MM.1S (cell line): ENCODE data around the gene SORCS2.

Experiments used
- DNase-seq: peaks from one replicate; pipeline ENCODE4 v3.0.0-alpha.2; 2015
- H2AFZ ChIP-seq: fragments of 300-600 bp; sonication (generic); 2 replicates; pipeline ENCODE4 v1.6.0; 2016; ENCODE audit warnings: antibody characterized with exemption, low read length
- H3F3A ChIP-seq: fragments of 300-600 bp; sonication (generic); 2 replicates; pipeline ENCODE4 v1.6.1; 2016; ENCODE audit warnings: mild to moderate bottlenecking, antibody characterized with exemption, low read length, moderate library complexity, mixed read lengths; ENCODE audit not compliant: insufficient read depth
- H3K27ac ChIP-seq: fragments of 300-600 bp; sonication (generic); 2 replicates; pipeline ENCODE4 v1.5.1; 2016; ENCODE audit warnings: mild to moderate bottlenecking, low read length
- H3K27me3 ChIP-seq: fragments of 300-600 bp; sonication (generic); replicated peaks from 2 replicates; pipeline ENCODE4 v1.6.0; 2016; ENCODE audit warnings: low read length; ENCODE audit not compliant: insufficient read depth
- H3K36me3 ChIP-seq: fragments of 300-600 bp; sonication (generic); replicated peaks from 2 replicates; pipeline ENCODE4 v1.6.1; 2016; ENCODE audit warnings: mild to moderate bottlenecking, low read length, mixed read lengths; ENCODE audit not compliant: insufficient read depth
- H3K4me1 ChIP-seq: fragments of 300-600 bp; sonication (generic); 2 replicates; pipeline ENCODE4 v1.6.1; 2016; ENCODE audit warnings: low read length, mixed read lengths
- H3K4me2 ChIP-seq: fragments of 300-600 bp; sonication (generic); 2 replicates; pipeline ENCODE4 v1.6.0; 2016; ENCODE audit warnings: low read depth, low read length
- H3K4me3 ChIP-seq: fragments of 300-600 bp; sonication (generic); 2 replicates; pipeline ENCODE4 v1.5.1; 2016; ENCODE audit warnings: low read length, mixed read lengths
- H3K79me2 ChIP-seq: fragments of 300-600 bp; sonication (generic); 2 replicates; pipeline ENCODE4 v1.6.1; 2016; ENCODE audit warnings: mixed run types, low read length, mixed read lengths
- H3K9ac ChIP-seq: fragments of 300-600 bp; sonication (generic); 2 replicates; pipeline ENCODE4 v1.6.1; 2016; ENCODE audit warnings: low read length, mixed read lengths
- H3K9me2 ChIP-seq: fragments of 300-600 bp; sonication (generic); replicated peaks from 2 replicates; pipeline ENCODE4 v1.6.1; 2016; ENCODE audit warnings: mild to moderate bottlenecking, low read length, mixed read lengths; ENCODE audit not compliant: insufficient read depth
- H3K9me3 ChIP-seq: fragments of 300-600 bp; sonication (generic); replicated peaks from 2 replicates; pipeline ENCODE4 v1.6.1; 2016; ENCODE audit warnings: mild to moderate bottlenecking, low read length, mixed read lengths; ENCODE audit not compliant: insufficient read depth
- H4K20me1 ChIP-seq: fragments of 300-600 bp; sonication (generic); 2 replicates; pipeline ENCODE4 v1.6.1; 2016; ENCODE audit warnings: mild to moderate bottlenecking, low read length, moderate library complexity, mixed read lengths; ENCODE audit not compliant: insufficient read depth
- EZH2 ChIP-seq: fragments of 300-600 bp; sonication (generic); optimal IDR thresholded peaks from 2 replicates; pipeline ENCODE3; 2017; ENCODE audit warnings: low read depth, mild to moderate bottlenecking, antibody characterized with exemption, low read length, mixed read lengths
- EZH2phosphoT487 ChIP-seq: fragments of 300-600 bp; sonication (generic); IDR thresholded peaks from 2 replicates; pipeline ENCODE4 v1.6.1; 2018; ENCODE audit warnings: antibody characterized with exemption, low read length
- TF ChIP-seq, protein P1 (sequence below): fragments of 300-600 bp; sonication (generic); IDR thresholded peaks from 2 replicates; pipeline ENCODE4 v1.5.1; 2016; ENCODE audit warnings: antibody characterized with exemption, low read length, mixed read lengths

Gene SORCS2

DNA sequence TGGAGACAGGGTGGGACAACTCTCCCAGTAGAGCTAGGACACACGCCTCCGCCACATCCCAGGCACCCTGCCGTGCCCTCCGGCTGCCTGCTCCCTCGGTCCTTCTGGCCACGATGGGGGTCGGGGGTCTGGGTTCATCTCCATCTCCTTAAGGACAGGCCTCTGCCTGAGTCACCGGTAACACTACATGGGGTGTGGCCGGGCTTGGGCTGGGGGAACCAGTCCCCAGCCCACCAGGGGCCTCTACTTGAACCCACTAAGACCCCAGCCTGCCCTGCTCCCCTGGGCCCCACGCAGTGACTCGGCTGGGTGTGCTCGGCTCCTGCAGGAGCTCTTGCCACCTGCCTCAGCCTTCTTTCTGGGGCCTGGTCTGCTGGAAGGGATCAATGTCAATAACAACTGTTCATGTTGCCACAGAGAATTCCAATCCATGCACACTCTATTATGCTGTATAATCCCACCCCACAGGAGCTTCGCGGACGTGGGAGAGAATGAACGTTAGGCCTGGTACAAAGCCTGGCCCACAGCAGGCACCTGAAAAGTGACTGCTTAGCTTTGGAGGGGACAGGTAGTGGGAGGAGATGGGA, 420.1 kb downstream of the SORCS2 start:
- Histone ChIP-seq H3K27ac (no peak overlapping the region), H3K9ac (no peak overlapping the region), H3K27me3 (peaks cover 58% of the 10 kb centered on the region), H3K79me2 (no peaks in the 10 kb centered on the region), H3K9me3 (no peaks in the 10 kb centered on the region), H3K9me2 (no peaks in the 10 kb centered on the region), H3K4me3 (no peak overlapping the region), H3K36me3 (no peaks in the 10 kb centered on the region), H4K20me1 (no peaks in the 10 kb centered on the region), H3F3A (no peaks in the 10 kb centered on the region), H3K4me1 (no peaks in the 10 kb centered on the region), H2AFZ (no peak overlapping the region), H3K4me2 (no peak overlapping the region)
- TF ChIP-seq EZH2phosphoT487 (no peak), EZH2 (no peak)
- TF ChIP-seq, protein P1, sequence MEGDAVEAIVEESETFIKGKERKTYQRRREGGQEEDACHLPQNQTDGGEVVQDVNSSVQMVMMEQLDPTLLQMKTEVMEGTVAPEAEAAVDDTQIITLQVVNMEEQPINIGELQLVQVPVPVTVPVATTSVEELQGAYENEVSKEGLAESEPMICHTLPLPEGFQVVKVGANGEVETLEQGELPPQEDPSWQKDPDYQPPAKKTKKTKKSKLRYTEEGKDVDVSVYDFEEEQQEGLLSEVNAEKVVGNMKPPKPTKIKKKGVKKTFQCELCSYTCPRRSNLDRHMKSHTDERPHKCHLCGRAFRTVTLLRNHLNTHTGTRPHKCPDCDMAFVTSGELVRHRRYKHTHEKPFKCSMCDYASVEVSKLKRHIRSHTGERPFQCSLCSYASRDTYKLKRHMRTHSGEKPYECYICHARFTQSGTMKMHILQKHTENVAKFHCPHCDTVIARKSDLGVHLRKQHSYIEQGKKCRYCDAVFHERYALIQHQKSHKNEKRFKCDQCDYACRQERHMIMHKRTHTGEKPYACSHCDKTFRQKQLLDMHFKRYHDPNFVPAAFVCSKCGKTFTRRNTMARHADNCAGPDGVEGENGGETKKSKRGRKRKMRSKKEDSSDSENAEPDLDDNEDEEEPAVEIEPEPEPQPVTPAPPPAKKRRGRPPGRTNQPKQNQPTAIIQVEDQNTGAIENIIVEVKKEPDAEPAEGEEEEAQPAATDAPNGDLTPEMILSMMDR = no peak
- DNase-seq = no peak

- Histone ChIP-seq H3K9ac (no peak overlapping the region), H3F3A (no peaks in the 10 kb centered on the region), H3K79me2 (no peaks in the 10 kb centered on the region), H3K36me3 (no peaks in the 10 kb centered on the region), H3K9me3 (no peaks in the 10 kb centered on the region), H3K4me1 (no peaks in the 10 kb centered on the region), H2AFZ (no peak overlapping the region), H3K4me3 (no peak overlapping the region), H3K9me2 (no peaks in the 10 kb centered on the region), H3K27ac (no peak overlapping the region), H3K27me3 (peaks cover 58% of the 10 kb centered on the region), H3K4me2 (no peak overlapping the region), H4K20me1 (no peaks in the 10 kb centered on the region)
- no peak for DNase-seq
- TF ChIP-seq EZH2 (no peak), EZH2phosphoT487 (no peak)
- TF ChIP-seq, protein P1 = no peak
Observed at GRCh38 chr4:7614350-7614949, 422.1 kb downstream of the SORCS2 start.

- Histone ChIP-seq H3K79me2 (no peaks in the 10 kb centered on the region), H3K9me3 (no peaks in the 10 kb centered on the region), H4K20me1 (no peaks in the 10 kb centered on the region), H3K9me2 (no peaks in the 10 kb centered on the region), H3K4me2 (no peak overlapping the region), H3K36me3 (no peaks in the 10 kb centered on the region), H3F3A (no peaks in the 10 kb centered on the region), H3K9ac (no peak overlapping the region), H3K4me1 (no peaks in the 10 kb centered on the region), H3K27me3 (peaks cover 62% of the 10 kb centered on the region), H3K27ac (no peak overlapping the region), H3K4me3 (no peak overlapping the region), H2AFZ (no peak overlapping the region)
- no peak for DNase-seq
- TF ChIP-seq EZH2 (no peak), EZH2phosphoT487 (no peak)
- TF ChIP-seq, protein P1 = no peak
Observed at GRCh38 chr4:7616193-7616592, 423.9 kb downstream of the SORCS2 start.
